SK-N-SH (cell line): ENCODE results near the gene NETO2. TPM values are rescaled to one million over a fixed set of nuclear protein-coding genes. Genes with fewer than 3 reads are reported as not detected.

Source experiments
- CTCF ChIA-PET: fragments of 300-600, 350-600 bp; formaldehyde crosslinking; extraction: SDS; loops from one replicate; lab custom pipeline; 2021; lab: Yijun Ruan, JAX
- POLR2A ChIA-PET: fragments of 350-600 bp; sonication (Branson Sonifier 250); formaldehyde crosslinking; extraction: SDS; loops from one replicate; lab custom pipeline; 2020; ENCODE audit warnings: antibody characterized with exemption, inconsistent platforms; lab: Yijun Ruan, JAX
- DNase-seq: peaks from one replicate; pipeline ENCODE4 v3.0.0; 2012
- H2AFZ ChIP-seq: fragments of 200-600 bp; sonication (generic); 2 replicates; pipeline ENCODE4 v1.8.1; 2016; ENCODE audit warnings: antibody characterized with exemption, mild to moderate bottlenecking, low read depth
- H3F3A ChIP-seq: fragments of 200-600 bp; sonication (generic); replicated peaks from 2 replicates; pipeline ENCODE3; 2016; ENCODE audit warnings: antibody characterized with exemption, mild to moderate bottlenecking; ENCODE audit not compliant: insufficient read depth
- H3K27ac ChIP-seq, 2 experiments: fragments of 200-500 bp in 1 of 2; fragments of 200-600 bp in 1 of 2; sonication (Bioruptor generic) in 1 of 2; sonication (generic), shearing (Covaris generic) in 1 of 2; 2 replicates each; pipeline versions ENCODE4 v1.5.1 to v1.6.1; 2014 to 2016; ENCODE audit warnings: low read depth in 2 of 2, inconsistent platforms in 1 of 2, low read length in 1 of 2, mild to moderate bottlenecking in 1 of 2, mixed read lengths in 1 of 2
- H3K27me3 ChIP-seq: fragments of 200-600 bp; sonication (generic), shearing (Covaris generic); 2 replicates; pipeline ENCODE4 v1.6.1; 2016; ENCODE audit warnings: mixed run types; ENCODE audit not compliant: insufficient read depth
- H3K36me3 ChIP-seq, 2 experiments: fragments of 200-500 bp in 1 of 2; fragments of 200-600 bp in 1 of 2; sonication (Bioruptor generic) in 1 of 2; sonication (generic) in 1 of 2; replicated peaks in 1 of 2; 2 replicates each; pipeline versions ENCODE3 to v1.5.1; 2014 to 2016; ENCODE audit warnings: low read length in 1 of 2, mild to moderate bottlenecking in 1 of 2; ENCODE audit not compliant: insufficient read depth in 2 of 2, control insufficient read depth in 1 of 2
- H3K4me1 ChIP-seq, 2 experiments: fragments of 200-500 bp in 1 of 2; fragments of 200-600 bp in 1 of 2; sonication (Bioruptor generic) in 1 of 2; sonication (generic), shearing (Covaris generic) in 1 of 2; 2 replicates each; pipeline versions ENCODE4 v1.5.1 to v1.6.1; 2014 to 2016; ENCODE audit warnings: low read depth in 1 of 2, low read length in 1 of 2, mixed run types in 1 of 2; ENCODE audit not compliant: insufficient read depth in 2 of 2, control insufficient read depth in 1 of 2
- H3K4me2 ChIP-seq: fragments of 200-600 bp; sonication (generic), shearing (Covaris generic); 2 replicates; pipeline ENCODE4 v1.6.1; 2017; ENCODE audit warnings: mixed run types
- H3K4me3 ChIP-seq, 2 experiments: fragments of 200-500 bp in 1 of 2; fragments of 200-600 bp in 1 of 2; sonication (Bioruptor generic) in 1 of 2; sonication (generic), shearing (Covaris generic) in 1 of 2; 2 replicates each; pipeline versions ENCODE4 v1.5.1 to v1.8.1; 2014 to 2016; ENCODE audit warnings: low read depth in 2 of 2, inconsistent platforms in 1 of 2, low read length in 1 of 2, mild to moderate bottlenecking in 1 of 2, mixed read lengths in 1 of 2, moderate library complexity in 1 of 2
- H3K79me2 ChIP-seq: fragments of 200-600 bp; sonication (generic); 2 replicates; pipeline ENCODE4 v1.8.1; 2017; ENCODE audit warnings: mild to moderate bottlenecking; ENCODE audit not compliant: insufficient read depth
- H3K9ac ChIP-seq: fragments of 200-600 bp; sonication (generic); 2 replicates; pipeline ENCODE4 v1.6.1; 2017; ENCODE audit warnings: mixed run types
- H3K9me2 ChIP-seq: fragments of 200-600 bp; sonication (generic); 2 replicates; pipeline ENCODE4 v1.6.1; 2017; ENCODE audit warnings: mixed run types
- H3K9me3 ChIP-seq: fragments of 200-600 bp; sonication (generic); 2 replicates; pipeline ENCODE4 v1.6.1; 2017; ENCODE audit warnings: mixed run types, mild to moderate bottlenecking, moderate library complexity
- H4K20me1 ChIP-seq: fragments of 200-600 bp; sonication (generic); 2 replicates; pipeline ENCODE4 v1.6.1; 2017; ENCODE audit warnings: mild to moderate bottlenecking, mixed run types; ENCODE audit not compliant: insufficient read depth
- FOSL2 ChIP-seq: IDR thresholded peaks from 2 replicates; pipeline ENCODE4 v1.4.0; 2012; ENCODE audit warnings: low read depth, mild to moderate bottlenecking, moderate library complexity, borderline replicate concordance
- FOXJ3 ChIP-seq: sonication (generic); formaldehyde crosslinking; IDR thresholded peaks from 2 replicates; pipeline ENCODE4 v1.5.1; 2020; ENCODE audit warnings: mild to moderate bottlenecking, missing genetic modification reagents
- GATA2 ChIP-seq: sonication (generic); formaldehyde crosslinking; IDR thresholded peaks from 2 replicates; pipeline ENCODE4 v1.5.0; 2020; ENCODE audit warnings: mild to moderate bottlenecking, missing genetic modification reagents
- MXI1 ChIP-seq: IDR thresholded peaks from 2 replicates; pipeline ENCODE4 v1.6.1; 2012; ENCODE audit warnings: mild to moderate bottlenecking, low read depth, low read length, improper control_type of control experiment
- SIN3A ChIP-seq: IDR thresholded peaks from 2 replicates; pipeline ENCODE4 v1.6.1; 2012; ENCODE audit warnings: low read depth, mild to moderate bottlenecking, low read length, moderate library complexity, borderline replicate concordance
- TAF1 ChIP-seq: IDR thresholded peaks from 2 replicates; pipeline ENCODE4 v1.6.1; 2012; ENCODE audit warnings: low read depth, mild to moderate bottlenecking, low read length, moderate library complexity, borderline replicate concordance
- USF2 ChIP-seq: fragments of 150-350 bp; IDR thresholded peaks from 2 replicates; pipeline ENCODE4 v1.6.1; 2017; ENCODE audit warnings: antibody characterized with exemption, low read length, low read depth, borderline replicate concordance
- WGBS: methylation state at CpG from one replicate; pipeline ENCODE4 v1.1.6; 2017; ENCODE audit warnings: low lambda C conversion rate; 5-methylcytosine and 5-hydroxymethylcytosine counted together
- polyA plus RNA-seq, 3 experiments: library from polyadenylated mRNA; depleted of rRNA; stranded (reverse); fragments of >200 nt; gene quantifications; 2 replicates each; pipeline ENCODE4 v1.2.3, GENCODE V29; 2012
- TF ChIP-seq, protein P1 (sequence below): IDR thresholded peaks from 2 replicates; pipeline ENCODE4 v1.4.0; 2012; ENCODE audit warnings: low read depth

Gene NETO2
- polyA plus RNA-seq, 1 of the 3 experiments (the other 2 are of a cell fraction): 48.8 TPM

GRCh38 chr16:47073223-47074155 lies 70.3 kb downstream of the NETO2 start:
- H3K9ac ChIP-seq: no peak overlapping the region
- DNase-seq: no peak
- no peaks in the 10 kb centered on the region for H3K4me1 ChIP-seq
- H3K27me3 ChIP-seq: no peaks in the 10 kb centered on the region
- H3K36me3 ChIP-seq: no peaks in the 10 kb centered on the region
- no peaks in the 10 kb centered on the region for H3K9me2 ChIP-seq
- H3F3A ChIP-seq: no peaks in the 10 kb centered on the region
- POLR2A ChIA-PET: no interaction called here
- H3K9me3 ChIP-seq: no peaks in the 10 kb centered on the region
- H3K4me2 ChIP-seq: no peak overlapping the region
- no peaks in the 10 kb centered on the region for H3K79me2 ChIP-seq
- TF ChIP-seq FOSL2: no peak
- no peak overlapping the region for H3K4me3 ChIP-seq
- H3K27ac ChIP-seq: no peak overlapping the region
- 65% methylated on average over 6 of the region's 6 CpGs for WGBS
- H2AFZ ChIP-seq: no peak overlapping the region
- no peaks in the 10 kb centered on the region for H4K20me1 ChIP-seq
- CTCF ChIA-PET: interaction anchor here (1.4 to 1.7 kb wide), 2 partner anchors 35 to 68 kb away, joined by 3 to 6 read pairs; no protein-coding TSS in a partner anchor

GRCh38 chr16:47072158-47072557 lies 71.6 kb downstream of the NETO2 start:
- DNase-seq: no peak
- POLR2A ChIA-PET: no interaction called here
- CTCF ChIA-PET: no interaction called here
- no peaks in the 10 kb centered on the region for H3K4me1 ChIP-seq
- H3K27ac ChIP-seq: no peak overlapping the region
- no peaks in the 10 kb centered on the region for H3K27me3 ChIP-seq
- no peaks in the 10 kb centered on the region for H3K9me2 ChIP-seq
- no peak for TF ChIP-seq MXI1
- no peak for TF ChIP-seq TAF1
- TF ChIP-seq GATA2 (CRISPR knock-in tag): no peak
- no peak for TF ChIP-seq USF2
- no peak for TF ChIP-seq FOXJ3
- TF ChIP-seq SIN3A: no peak
- TF ChIP-seq, protein P1, sequence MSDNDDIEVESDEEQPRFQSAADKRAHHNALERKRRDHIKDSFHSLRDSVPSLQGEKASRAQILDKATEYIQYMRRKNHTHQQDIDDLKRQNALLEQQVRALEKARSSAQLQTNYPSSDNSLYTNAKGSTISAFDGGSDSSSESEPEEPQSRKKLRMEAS: no peak
- no peak overlapping the region for H2AFZ ChIP-seq
- no peak overlapping the region for H3K4me2 ChIP-seq
- no peaks in the 10 kb centered on the region for H3K79me2 ChIP-seq
- H3K9ac ChIP-seq: no peak overlapping the region
- no peaks in the 10 kb centered on the region for H4K20me1 ChIP-seq
- 77% methylated on average over 2 of the region's 2 CpGs for WGBS
- no peaks in the 10 kb centered on the region for H3K9me3 ChIP-seq
- no peak overlapping the region for H3K4me3 ChIP-seq
- H3F3A ChIP-seq: no peaks in the 10 kb centered on the region
- H3K36me3 ChIP-seq: no peaks in the 10 kb centered on the region
